Fibroblast of peridontal ligament (primary cell): ENCODE measurements around the gene MYOZ3.

Experiments
- DNase-seq: peaks from one replicate; pipeline ENCODE4 v3.0.0-alpha.2; 2010; ENCODE audit errors: extremely low read depth

Gene MYOZ3

GRCh38 chr5:150700594-150701377 lies 39.7 kb downstream of the MYOZ3 start, which contains the start of gene RBM22:
RBM22 (minus strand) TSS chr5:150701062; CDS start chr5:150700985, 77 bp downstream.
- peak; percentile 85 for DNase-seq

- DNase-seq = peak; percentile 10
These were observed 42.7 kb downstream of the MYOZ3 start for GRCh38 chr5:150703762-150704161.

GRCh38 chr5:150706776-150707390 lies 45.8 kb downstream of the MYOZ3 start:
- no peak for DNase-seq

- DNase-seq = peak; percentile 6
These were observed 49.1 kb downstream of the MYOZ3 start for GRCh38 chr5:150710165-150710564.

- no peak for DNase-seq
These were observed 62.8 kb downstream of the MYOZ3 start for GRCh38 chr5:150723845-150724244.
